GM21360 (cell line): Measurements from ENCODE around the gene KLF16.

Experiments used
- ATAC-seq: cut with Tn5 transposase; IDR thresholded peaks from one replicate; pipeline ENCODE4 v1.9.1; 2021; ENCODE audit warnings: mild to moderate bottlenecking, moderate library complexity; ENCODE audit not compliant: unreplicated experiment

Gene KLF16

DNA sequence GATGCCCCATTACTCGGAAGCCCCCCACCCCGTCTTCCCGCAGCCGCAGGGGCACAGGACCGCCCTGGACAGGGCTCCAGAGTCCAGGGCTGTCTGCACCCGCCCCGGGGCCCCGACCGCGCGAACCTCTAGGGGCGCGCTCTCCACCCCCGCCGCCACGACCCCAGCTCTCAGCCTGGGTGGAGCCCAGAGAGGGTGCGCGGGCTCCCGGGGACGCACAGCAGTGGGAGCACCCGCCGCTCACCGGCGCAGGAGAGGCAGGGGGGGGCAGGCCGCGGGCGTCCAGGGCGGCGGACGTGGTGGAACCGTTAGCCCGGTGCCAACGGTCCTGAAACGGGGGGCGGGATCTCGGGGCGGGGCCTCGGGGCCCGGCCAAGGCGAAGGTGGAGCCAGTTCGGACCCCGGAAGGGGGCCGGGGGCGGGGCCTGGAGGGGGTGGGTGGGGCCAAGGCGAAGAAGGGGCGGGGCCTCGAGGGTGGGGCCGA lies 51.4 kb downstream of the KLF16 start, which contains the start of gene ATP8B3:
TSS of gene ATP8B3 (minus strand) at position 335 of the 484 bp plus-strand sequence. CDS start 540 bp downstream, outside the sequence.
- peak; percentile 18 for ATAC-seq

DNA sequence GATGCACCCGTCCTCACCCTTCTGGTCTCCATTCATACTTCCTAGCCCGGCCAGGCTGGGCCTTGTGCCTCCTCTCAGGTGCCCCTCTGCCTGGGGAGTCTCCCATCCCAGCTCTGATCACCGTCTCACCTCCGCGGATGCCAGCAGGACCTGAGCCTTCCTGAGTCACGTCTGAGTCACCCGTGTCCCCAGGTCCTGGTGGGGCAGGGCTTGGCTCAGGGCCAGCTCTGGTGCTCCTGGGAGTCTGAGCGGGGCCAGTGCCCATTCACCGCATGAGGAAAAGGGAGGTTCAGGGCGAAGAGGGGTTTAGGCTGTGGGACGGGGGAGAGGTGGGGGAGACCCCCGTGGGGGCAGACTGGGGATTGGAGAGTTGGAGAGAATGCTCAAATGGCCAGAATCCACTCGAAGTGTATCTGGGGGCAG lies 51.9 kb downstream of the KLF16 start:
- ATAC-seq: no peak

DNA sequence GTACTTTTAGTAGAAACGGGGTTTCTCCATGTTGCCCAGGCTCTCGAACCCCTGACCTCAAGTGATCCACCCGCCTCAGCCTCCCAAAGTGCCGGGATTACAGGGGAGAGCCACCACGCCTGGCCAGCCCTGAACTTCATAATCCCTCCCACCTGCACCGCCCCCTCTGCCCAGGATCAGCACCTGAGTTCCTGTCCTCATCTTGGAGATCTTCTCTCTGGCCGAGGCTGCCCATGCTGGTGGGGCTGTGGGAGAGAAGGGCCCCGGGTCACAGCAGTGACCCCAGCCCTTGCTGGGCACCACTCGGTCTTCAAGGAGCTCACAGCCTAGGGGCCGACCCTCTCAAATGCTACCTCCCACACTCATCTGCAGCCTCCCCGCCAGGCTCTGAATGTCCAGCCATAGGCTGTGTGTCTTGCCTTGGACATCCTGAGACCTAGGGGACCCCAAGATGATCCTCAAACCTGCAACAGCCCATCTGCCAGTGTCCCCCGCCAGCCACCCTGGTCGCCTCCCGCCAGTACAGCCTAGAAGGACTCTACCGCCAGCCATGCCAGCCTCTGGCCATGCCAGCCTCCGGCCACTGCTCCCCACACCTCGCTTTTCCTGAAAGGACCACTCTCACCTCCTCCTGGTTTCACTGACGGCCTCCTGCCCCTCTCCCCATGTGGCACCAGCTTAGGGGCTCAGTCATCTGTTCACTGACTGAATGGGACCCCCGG lies 52.8 kb downstream of the KLF16 start:
- ATAC-seq: no peak

DNA sequence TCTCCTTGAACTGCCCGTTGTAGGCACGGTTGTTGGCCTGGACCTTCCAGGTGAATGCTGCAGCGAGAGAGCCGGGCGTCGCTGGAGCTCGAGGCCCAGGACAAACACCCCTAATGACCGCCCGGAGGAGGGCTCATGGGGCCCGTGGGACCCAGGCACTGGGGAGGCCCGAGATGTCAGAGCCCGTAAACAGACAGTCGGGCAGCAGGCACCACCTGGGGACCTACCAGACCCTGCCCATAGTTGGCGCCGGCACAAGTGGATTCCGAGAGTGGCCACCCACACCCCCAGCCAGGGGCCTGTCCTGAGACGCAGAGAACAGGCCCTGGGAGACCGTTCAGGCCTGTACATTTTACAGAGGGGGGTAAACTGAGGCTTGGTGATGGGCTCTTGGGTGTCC lies 53.7 kb downstream of the KLF16 start:
- no peak for ATAC-seq

DNA sequence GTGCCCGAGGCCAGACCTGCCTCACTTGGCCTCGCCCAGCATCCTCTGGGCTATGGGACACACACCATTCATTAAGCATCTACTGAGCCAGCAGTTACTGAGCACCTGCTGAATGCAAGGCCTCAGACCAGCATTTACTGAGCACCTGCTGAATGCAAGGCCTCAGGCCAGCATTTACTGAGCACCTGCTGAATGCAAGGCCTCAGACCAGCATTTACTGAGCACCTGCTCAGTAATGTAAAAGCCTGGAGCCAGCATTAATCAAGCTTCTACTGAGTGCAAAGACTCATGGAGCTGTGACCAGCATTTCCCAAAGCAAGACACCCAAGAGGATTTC lies 55.0 kb downstream of the KLF16 start:
- ATAC-seq: no peak

DNA sequence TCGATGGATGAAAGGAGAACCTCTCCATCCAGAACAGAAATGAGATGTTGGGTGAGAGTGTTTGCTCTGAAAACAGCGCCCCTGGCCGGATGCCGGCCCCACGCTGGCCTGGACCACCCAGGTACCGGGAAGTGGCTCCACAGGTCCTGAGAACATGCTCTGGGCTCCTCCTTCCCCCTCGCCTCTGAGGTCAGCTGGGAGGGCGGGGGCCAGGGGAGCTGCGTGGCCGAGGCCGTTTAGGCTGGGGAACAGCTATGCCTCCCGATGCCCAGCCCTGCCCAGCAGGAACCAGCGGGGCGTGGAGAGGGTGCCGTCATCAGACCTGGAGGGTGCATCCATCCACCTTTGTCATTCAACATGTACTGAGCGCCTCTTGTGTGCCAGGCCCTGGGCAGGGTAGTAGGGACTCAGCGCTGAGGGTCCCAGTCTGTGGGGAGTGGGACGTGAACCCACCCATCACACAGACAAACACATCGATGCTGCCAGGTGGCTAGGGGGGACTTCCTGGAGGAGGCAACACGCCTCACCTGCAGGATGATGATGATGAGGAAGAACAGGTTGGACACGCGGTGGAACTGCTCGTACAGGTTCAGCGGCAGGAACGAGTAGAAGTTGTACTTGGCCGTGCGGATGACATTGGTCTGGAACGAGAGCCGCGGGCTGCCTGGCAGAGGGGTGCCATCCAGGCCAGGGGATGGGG lies 55.5 kb downstream of the KLF16 start:
- ATAC-seq: no peak

DNA sequence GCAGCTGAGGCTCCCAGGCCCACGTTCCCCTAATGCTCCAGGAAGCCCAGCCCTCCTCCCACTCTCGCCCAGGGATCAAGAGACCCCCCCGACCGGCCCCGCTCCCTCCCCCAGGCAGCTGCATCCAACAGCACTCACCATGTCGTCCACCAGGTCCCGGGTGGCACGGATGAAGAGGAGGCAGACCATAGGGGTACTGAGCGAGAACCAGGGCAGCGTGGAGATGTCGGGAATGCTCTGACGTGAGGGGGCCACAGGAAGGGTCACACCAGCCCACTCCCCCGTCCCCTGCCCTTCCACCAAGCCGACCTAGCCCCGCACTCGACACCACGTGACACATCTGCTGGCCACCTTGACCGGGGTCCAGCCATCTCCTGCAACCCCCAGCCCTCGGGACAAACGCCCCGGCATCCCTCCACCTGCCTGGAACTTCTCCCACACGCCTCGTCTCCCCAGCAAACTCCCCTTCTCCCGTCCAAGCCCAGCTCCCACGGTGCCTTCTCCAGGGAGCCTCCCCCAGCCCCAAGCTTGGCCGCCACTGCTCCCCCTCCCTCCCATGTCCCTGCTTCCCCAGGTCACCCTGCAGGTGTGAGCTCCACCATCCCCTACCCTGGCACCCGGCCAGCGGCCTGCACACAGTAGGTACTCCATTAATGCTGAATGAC lies 56.2 kb downstream of the KLF16 start:
- ATAC-seq: no peak

DNA sequence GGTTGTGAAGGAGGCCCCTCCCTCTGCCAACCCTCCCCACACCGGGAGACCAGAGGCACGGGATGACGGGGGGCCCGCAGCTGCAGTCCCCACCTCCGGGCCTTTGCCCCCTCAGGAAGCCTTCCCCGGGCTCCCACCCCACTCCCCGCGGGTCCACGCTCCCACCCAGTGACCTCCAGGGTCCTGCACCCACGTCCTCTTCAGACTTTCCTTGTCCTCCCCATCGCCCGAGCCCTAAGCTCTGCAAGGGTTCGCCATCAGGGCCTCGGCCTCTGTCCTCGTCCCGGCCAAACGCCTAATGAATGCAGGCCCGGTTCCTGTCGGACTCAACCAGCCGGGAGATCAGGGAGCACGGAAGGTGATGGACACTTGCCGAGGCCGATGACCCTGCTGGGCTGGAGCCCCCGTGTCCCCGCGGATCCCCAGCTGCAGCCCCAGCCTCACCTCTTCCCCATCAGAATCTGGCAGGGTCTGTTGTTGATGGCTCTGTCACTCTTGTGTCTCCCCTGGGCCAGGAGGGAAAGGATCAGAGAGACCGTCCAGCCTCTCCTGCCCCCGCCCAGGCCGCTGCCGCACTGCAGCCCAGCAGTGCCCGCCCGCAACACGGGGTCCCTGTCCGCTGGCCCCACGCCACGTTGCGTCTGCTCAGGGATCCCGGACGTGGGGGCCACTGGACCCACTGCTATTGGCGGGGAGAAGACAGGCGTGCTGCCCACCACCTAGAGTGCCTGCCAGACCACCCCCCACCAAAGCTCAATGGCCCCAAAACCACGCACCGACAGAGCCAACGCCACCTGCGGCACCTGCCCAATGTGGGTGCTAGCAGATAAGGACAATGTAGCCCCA lies 57.0 kb downstream of the KLF16 start:
- ATAC-seq: no peak

DNA sequence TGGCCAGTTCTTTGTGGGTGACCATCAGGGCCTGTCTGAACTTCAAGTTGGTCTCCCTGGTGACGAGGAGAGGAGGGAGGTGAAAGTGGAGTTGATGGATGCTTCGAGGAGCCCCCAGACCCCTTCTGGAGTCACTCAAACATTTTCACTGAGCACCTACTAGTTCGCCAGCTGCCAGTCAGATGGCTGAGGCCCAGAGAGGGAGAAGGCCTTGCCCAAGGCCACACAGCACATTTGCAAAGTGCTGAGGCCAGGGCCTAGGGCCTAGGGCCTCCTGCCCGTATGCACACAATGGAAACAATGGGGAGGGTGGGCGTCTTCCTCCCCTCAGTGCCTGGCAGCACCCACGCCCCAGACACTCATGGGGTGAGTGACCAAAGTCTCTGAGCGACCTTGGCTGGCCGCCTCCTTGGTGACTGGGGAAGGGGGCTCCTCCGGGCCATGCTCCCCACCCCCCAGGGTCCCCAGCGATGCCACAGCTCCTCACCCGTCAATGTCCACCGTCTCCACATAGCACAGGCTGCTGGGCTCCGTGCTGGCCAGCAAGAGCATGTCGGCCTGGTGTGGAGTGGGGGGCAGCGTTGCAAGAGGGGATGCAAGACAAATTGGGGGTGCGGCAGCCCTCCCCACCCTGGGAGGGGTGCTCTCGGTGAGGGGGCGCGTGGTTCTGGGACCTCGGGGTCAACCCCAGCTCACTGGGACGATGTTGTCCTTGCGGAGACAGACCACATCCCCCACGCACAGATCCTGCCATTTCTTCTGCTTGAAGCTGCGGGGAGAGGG lies 57.8 kb downstream of the KLF16 start:
- no peak for ATAC-seq

DNA sequence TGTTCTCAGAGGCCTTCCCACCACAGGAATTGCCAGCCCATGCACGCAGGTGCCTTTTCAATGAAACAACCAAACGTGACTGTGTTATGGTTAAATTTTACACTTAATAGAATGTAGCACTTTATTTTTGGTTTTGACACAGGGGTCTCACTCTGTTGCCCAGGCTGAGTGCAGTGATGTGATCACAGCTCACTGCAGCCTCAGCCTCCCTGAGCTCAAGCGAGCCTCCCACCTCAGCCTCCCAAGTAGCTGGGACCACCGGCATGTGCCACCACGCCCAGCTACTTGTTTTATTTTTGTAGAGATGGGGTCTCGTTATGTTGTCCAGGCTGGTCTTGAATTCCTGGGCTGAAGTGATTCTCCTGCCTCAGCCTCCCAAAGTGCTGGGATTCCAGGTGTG lies 58.5 kb downstream of the KLF16 start:
- no peak for ATAC-seq
